HEK293 (cell line): ENCODE results near the gene CMTM8.

Experiments used
- CTCF ChIA-PET: fragments of 350-600 bp; formaldehyde crosslinking; extraction: SDS; loops from one replicate; lab custom pipeline; 2021; ENCODE audit warnings: antibody characterized with exemption; lab: Yijun Ruan, JAX
- POLR2A ChIA-PET: fragments of 300-600 bp; formaldehyde crosslinking; extraction: SDS; loops from one replicate; lab custom pipeline; 2020; ENCODE audit warnings: antibody characterized with exemption, inconsistent platforms; lab: Yijun Ruan, JAX
- H3K27ac ChIP-seq: fragments of 200-500 bp; sonication (Bioruptor generic); 2 replicates; pipeline ENCODE4 v1.5.1; 2014; ENCODE audit warnings: low read depth, low read length, control low read depth, inconsistent platforms; ENCODE audit errors: extremely low read depth
- H3K36me3 ChIP-seq, 2 experiments: fragments of 200-500 bp in 1 of 2; sonication (Bioruptor generic) in 1 of 2; 1 replicate in 1 of 2; 2 replicates in 1 of 2; pipeline ENCODE4 v1.5.1; 2014 to 2017; ENCODE audit warnings: inconsistent platforms in 2 of 2, low read length in 2 of 2; ENCODE audit not compliant: control insufficient read depth in 2 of 2, insufficient read depth in 1 of 2
- H3K4me1 ChIP-seq: fragments of 200-500 bp; sonication (Bioruptor generic); 2 replicates; pipeline ENCODE4 v1.5.1; 2014; ENCODE audit warnings: mild to moderate bottlenecking, low read length, inconsistent platforms; ENCODE audit not compliant: control insufficient read depth, insufficient read depth
- H3K4me3 ChIP-seq: 2 replicates; pipeline ENCODE4 v1.5.1; 2011; ENCODE audit warnings: low read depth, mild to moderate bottlenecking, control low read depth, low read length, moderate library complexity
- H3K9me3 ChIP-seq: fragments of 200-500 bp; sonication (Bioruptor generic); 2 replicates; pipeline ENCODE4 v1.5.1; 2014; ENCODE audit warnings: low read depth, low read length, inconsistent platforms; ENCODE audit not compliant: control insufficient read depth, insufficient read depth
- KLF9 ChIP-seq: fragments of 450-650 bp; formaldehyde crosslinking; IDR thresholded peaks from 2 replicates; pipeline ENCODE4 v1.5.1; 2016; ENCODE audit warnings: missing biosample characterization, missing genetic modification characterization, low read depth
- OSR2 ChIP-seq: fragments of 450-650 bp; formaldehyde crosslinking; IDR thresholded peaks from 2 replicates; pipeline ENCODE4 v1.5.1; 2016; ENCODE audit warnings: missing biosample characterization, missing genetic modification characterization
- SCRT2 ChIP-seq: fragments of 450-650 bp; formaldehyde crosslinking; IDR thresholded peaks from 2 replicates; pipeline ENCODE4 v1.5.1; 2016; ENCODE audit warnings: missing biosample characterization, missing genetic modification characterization
- ZIC2 ChIP-seq: fragments of 450-650 bp; formaldehyde crosslinking; IDR thresholded peaks from 2 replicates; pipeline ENCODE4 v1.5.1; 2016; ENCODE audit warnings: missing biosample characterization, missing genetic modification characterization
- ZNF132 ChIP-seq: fragments of 450-650 bp; formaldehyde crosslinking; IDR thresholded peaks from 2 replicates; pipeline ENCODE4 v1.5.1; 2017; ENCODE audit warnings: missing biosample characterization, missing genetic modification characterization, borderline replicate concordance
- ZNF133 ChIP-seq: fragments of 450-650 bp; formaldehyde crosslinking; IDR thresholded peaks from 2 replicates; pipeline ENCODE4 v1.5.1; 2016; ENCODE audit warnings: missing biosample characterization, missing genetic modification characterization
- ZNF174 ChIP-seq: fragments of 450-650 bp; formaldehyde crosslinking; IDR thresholded peaks from 2 replicates; pipeline ENCODE4 v1.5.0; 2017; ENCODE audit warnings: missing biosample characterization, mild to moderate bottlenecking, missing genetic modification characterization
- ZNF354C ChIP-seq: fragments of 450-650 bp; formaldehyde crosslinking; IDR thresholded peaks from 2 replicates; pipeline ENCODE4 v1.5.1; 2016; ENCODE audit warnings: missing biosample characterization, missing genetic modification characterization, low read depth, borderline replicate concordance
- ZNF544 ChIP-seq: fragments of 450-650 bp; formaldehyde crosslinking; IDR thresholded peaks from 2 replicates; pipeline ENCODE4 v1.5.0; 2017; ENCODE audit warnings: missing biosample characterization, missing genetic modification characterization
- ZNF600 ChIP-seq: fragments of 450-650 bp; formaldehyde crosslinking; IDR thresholded peaks from 2 replicates; pipeline ENCODE4 v1.5.1; 2016; ENCODE audit warnings: missing biosample characterization, missing genetic modification characterization
- ZNF837 ChIP-seq: fragments of 450-650 bp; formaldehyde crosslinking; IDR thresholded peaks from 2 replicates; pipeline ENCODE4 v1.5.1; 2016; ENCODE audit warnings: missing biosample characterization, missing genetic modification characterization
- TF ChIP-seq, protein P1 (sequence below): fragments of 450-650 bp; formaldehyde crosslinking; IDR thresholded peaks from 2 replicates; pipeline ENCODE4 v1.5.1; 2017; ENCODE audit warnings: missing biosample characterization, missing genetic modification characterization
- TF ChIP-seq, protein P2 (sequence below): fragments of 450-650 bp; formaldehyde crosslinking; IDR thresholded peaks from 2 replicates; pipeline ENCODE4 v1.5.1; 2017; ENCODE audit warnings: missing biosample characterization, missing genetic modification characterization
- TF ChIP-seq, protein P3 (sequence below): fragments of 450-650 bp; formaldehyde crosslinking; IDR thresholded peaks from 2 replicates; pipeline ENCODE4 v1.5.1; 2016; ENCODE audit warnings: missing biosample characterization, missing genetic modification characterization, borderline replicate concordance
- TF ChIP-seq, protein P4 (sequence below): fragments of 450-650 bp; formaldehyde crosslinking; IDR thresholded peaks from 2 replicates; pipeline ENCODE4 v1.5.1; 2016; ENCODE audit warnings: missing biosample characterization, missing genetic modification characterization

Gene CMTM8

DNA sequence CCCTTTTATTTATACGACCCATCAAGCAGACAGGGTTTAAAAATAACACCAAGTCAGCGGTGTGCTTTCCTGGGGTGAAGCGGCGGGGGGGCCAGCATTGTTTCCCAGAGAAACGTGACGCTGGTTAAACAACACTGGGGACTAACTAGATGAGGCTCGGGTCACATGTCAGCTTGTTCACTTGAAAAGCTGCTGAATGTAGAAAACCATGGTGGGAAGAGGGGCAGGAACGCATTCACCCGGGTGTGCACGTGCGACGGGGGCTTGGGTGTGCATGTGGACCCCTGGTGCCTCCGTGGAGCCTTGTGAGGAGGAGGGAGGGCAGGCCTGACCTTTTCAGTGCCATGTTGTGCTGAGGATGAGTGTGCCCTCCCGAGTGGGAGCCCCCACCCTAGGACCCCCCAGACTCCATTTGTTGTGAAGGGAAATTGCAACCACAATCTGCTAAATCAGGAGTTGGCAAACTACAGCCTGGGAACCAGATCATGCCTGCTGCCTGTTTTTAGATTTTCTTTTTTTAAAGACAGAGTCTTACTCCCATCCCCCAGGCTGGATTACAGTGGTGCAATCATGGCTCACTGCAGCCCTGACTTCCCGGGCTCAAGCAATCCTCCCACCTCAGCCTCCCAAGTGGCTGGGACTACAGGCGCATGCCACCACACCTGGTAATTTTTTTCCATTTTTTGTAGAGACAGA is 82.8 kb downstream of the CMTM8 start (continued):
- TF ChIP-seq, protein P1, sequence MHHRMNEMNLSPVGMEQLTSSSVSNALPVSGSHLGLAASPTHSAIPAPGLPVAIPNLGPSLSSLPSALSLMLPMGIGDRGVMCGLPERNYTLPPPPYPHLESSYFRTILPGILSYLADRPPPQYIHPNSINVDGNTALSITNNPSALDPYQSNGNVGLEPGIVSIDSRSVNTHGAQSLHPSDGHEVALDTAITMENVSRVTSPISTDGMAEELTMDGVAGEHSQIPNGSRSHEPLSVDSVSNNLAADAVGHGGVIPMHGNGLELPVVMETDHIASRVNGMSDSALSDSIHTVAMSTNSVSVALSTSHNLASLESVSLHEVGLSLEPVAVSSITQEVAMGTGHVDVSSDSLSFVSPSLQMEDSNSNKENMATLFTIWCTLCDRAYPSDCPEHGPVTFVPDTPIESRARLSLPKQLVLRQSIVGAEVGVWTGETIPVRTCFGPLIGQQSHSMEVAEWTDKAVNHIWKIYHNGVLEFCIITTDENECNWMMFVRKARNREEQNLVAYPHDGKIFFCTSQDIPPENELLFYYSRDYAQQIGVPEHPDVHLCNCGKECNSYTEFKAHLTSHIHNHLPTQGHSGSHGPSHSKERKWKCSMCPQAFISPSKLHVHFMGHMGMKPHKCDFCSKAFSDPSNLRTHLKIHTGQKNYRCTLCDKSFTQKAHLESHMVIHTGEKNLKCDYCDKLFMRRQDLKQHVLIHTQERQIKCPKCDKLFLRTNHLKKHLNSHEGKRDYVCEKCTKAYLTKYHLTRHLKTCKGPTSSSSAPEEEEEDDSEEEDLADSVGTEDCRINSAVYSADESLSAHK, result no peak
- TF ChIP-seq ZNF354C (tag by site-specific recombination) (no peak), ZNF133 (tag by site-specific recombination) (no peak)

DNA sequence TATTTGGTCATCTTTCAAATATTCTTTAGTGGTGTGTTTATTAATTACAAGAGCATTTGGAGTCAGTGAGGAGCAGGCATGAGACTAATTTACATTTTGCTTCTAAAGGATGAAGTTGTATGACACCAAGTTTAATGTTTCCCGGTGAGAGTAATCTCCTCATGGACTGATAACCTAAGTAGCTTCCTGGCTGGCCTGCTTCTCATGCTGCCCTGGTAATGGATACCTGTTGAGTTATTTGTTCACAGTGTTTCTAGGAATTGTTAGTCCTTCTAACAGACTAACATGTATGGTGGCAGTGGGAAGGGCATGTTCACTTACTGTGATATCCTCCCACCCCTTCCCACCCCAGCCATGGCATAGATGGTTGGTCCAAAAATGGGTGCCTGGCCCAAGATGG is 83.8 kb downstream of the CMTM8 start:
- Histone ChIP-seq H3K4me1 (peaks cover 9% of the 10 kb centered on the region), H3K36me3 (no peaks in the 10 kb centered on the region), H3K27ac (no peak overlapping the region)
- no peak for TF ChIP-seq ZNF600 (tag by site-specific recombination)
- peak; percentile 81 for TF ChIP-seq SCRT2 (tag by site-specific recombination)
- TF ChIP-seq ZIC2 (tag by site-specific recombination), result peak; percentile 70
- TF ChIP-seq ZNF544 (tag by site-specific recombination), result no peak
- TF ChIP-seq, protein P2, sequence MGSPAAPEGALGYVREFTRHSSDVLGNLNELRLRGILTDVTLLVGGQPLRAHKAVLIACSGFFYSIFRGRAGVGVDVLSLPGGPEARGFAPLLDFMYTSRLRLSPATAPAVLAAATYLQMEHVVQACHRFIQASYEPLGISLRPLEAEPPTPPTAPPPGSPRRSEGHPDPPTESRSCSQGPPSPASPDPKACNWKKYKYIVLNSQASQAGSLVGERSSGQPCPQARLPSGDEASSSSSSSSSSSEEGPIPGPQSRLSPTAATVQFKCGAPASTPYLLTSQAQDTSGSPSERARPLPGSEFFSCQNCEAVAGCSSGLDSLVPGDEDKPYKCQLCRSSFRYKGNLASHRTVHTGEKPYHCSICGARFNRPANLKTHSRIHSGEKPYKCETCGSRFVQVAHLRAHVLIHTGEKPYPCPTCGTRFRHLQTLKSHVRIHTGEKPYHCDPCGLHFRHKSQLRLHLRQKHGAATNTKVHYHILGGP (tag by site-specific recombination), result peak; percentile 56; the same call in 1 of the 2 replicates
- no peak for TF ChIP-seq ZNF837
- peak; percentile 36; the same call in 1 of the 2 replicates for TF ChIP-seq OSR2 (tag by site-specific recombination)
- TF ChIP-seq, protein P3, sequence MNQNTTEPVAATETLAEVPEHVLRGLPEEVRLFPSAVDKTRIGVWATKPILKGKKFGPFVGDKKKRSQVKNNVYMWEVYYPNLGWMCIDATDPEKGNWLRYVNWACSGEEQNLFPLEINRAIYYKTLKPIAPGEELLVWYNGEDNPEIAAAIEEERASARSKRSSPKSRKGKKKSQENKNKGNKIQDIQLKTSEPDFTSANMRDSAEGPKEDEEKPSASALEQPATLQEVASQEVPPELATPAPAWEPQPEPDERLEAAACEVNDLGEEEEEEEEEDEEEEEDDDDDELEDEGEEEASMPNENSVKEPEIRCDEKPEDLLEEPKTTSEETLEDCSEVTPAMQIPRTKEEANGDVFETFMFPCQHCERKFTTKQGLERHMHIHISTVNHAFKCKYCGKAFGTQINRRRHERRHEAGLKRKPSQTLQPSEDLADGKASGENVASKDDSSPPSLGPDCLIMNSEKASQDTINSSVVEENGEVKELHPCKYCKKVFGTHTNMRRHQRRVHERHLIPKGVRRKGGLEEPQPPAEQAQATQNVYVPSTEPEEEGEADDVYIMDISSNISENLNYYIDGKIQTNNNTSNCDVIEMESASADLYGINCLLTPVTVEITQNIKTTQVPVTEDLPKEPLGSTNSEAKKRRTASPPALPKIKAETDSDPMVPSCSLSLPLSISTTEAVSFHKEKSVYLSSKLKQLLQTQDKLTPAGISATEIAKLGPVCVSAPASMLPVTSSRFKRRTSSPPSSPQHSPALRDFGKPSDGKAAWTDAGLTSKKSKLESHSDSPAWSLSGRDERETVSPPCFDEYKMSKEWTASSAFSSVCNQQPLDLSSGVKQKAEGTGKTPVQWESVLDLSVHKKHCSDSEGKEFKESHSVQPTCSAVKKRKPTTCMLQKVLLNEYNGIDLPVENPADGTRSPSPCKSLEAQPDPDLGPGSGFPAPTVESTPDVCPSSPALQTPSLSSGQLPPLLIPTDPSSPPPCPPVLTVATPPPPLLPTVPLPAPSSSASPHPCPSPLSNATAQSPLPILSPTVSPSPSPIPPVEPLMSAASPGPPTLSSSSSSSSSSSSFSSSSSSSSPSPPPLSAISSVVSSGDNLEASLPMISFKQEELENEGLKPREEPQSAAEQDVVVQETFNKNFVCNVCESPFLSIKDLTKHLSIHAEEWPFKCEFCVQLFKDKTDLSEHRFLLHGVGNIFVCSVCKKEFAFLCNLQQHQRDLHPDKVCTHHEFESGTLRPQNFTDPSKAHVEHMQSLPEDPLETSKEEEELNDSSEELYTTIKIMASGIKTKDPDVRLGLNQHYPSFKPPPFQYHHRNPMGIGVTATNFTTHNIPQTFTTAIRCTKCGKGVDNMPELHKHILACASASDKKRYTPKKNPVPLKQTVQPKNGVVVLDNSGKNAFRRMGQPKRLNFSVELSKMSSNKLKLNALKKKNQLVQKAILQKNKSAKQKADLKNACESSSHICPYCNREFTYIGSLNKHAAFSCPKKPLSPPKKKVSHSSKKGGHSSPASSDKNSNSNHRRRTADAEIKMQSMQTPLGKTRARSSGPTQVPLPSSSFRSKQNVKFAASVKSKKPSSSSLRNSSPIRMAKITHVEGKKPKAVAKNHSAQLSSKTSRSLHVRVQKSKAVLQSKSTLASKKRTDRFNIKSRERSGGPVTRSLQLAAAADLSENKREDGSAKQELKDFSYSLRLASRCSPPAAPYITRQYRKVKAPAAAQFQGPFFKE (tag by site-specific recombination), result no peak
- TF ChIP-seq ZNF174 (tag by site-specific recombination), result no peak
- TF ChIP-seq, all 188 proteins: peak for 4
- ChIA-PET CTCF (no interaction called here), POLR2A (no interaction called here)
- Histone ChIP-seq H3K9me3 (no peaks in the 10 kb centered on the region), H3K4me3 (no peak overlapping the region)

DNA sequence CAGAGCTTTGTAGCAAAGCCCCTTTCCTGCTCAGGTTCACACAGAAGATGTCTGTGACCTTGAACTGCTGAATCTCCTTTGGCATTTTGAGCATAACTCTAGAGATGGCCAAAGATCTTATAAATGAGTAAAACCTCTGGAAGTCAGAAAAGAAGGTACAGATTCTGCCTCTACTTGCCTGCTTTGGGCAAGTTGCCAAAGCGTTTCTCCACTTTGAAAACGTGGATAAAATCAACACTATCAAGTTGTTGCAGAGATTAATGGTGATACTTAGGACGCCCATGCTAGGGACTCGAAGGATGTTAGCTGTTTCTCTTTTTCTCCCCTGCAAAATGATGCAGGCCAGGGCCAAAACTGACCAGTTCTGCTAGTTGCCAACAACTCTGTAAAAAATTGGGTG is 85.1 kb downstream of the CMTM8 start:
- ChIA-PET CTCF (interaction anchor here (0.7 to 1.4 kb wide), 6 partner anchors 10 to 792 kb away, joined by 3 read pairs; no protein-coding TSS in a partner anchor), POLR2A (no interaction called here)
- Histone ChIP-seq H3K4me3 (no peak overlapping the region), H3K4me1 (peaks cover 9% of the 10 kb centered on the region), H3K27ac (no peak overlapping the region), H3K9me3 (no peaks in the 10 kb centered on the region), H3K36me3 (no peaks in the 10 kb centered on the region)
- TF ChIP-seq, protein P4, sequence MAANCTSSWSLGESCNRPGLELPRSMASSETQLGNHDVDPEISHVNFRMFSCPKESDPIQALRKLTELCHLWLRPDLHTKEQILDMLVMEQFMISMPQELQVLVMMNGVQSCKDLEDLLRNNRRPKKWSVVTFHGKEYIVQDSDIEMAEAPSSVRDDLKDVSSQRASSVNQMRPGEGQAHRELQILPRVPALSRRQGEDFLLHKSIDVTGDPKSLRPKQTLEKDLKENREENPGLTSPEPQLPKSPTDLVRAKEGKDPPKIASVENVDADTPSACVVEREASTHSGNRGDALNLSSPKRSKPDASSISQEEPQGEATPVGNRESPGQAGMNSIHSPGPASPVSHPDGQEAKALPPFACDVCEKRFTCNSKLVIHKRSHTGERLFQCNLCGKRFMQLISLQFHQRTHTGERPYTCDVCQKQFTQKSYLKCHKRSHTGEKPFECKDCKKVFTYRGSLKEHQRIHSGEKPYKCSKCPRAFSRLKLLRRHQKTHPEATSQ (tag by site-specific recombination), result no peak
- TF ChIP-seq, protein P3 (tag by site-specific recombination), result no peak
- TF ChIP-seq KLF9 (tag by site-specific recombination) (no peak), ZNF132 (tag by site-specific recombination) (no peak)
